ENCODE data around the gene MUC16.
"Not testable (repeated sequence)": the region's sequence is repeated elsewhere in the genome, so short reads cannot be mapped to it uniquely, and the experiment has no call there.

Gene MUC16

GRCh38 chr19:9009935-9010651 is at the start of gene MUC16:
Gene MUC16, minus strand, starts transcription at chr19:9010409.
- DNase-seq (ENCODE audit: low read depth) = no peak

GRCh38 chr19:9058905-9059667 is 48.9 kb upstream of the MUC16 start:
- no peak for DNase-seq (ENCODE audit: low read depth)

- DNase-seq (ENCODE audit: low read depth) = no peak
Measured at GRCh38 chr19:9057505-9058258, 47.5 kb upstream of the MUC16 start.

GRCh38 chr19:9056131-9056530 is 45.9 kb upstream of the MUC16 start:
- DNase-seq (ENCODE audit: low read depth) = not testable (repeated sequence)

- no peak for DNase-seq (ENCODE audit: low read depth)
Measured at GRCh38 chr19:9054765-9055164, 44.6 kb upstream of the MUC16 start.

- no peak for DNase-seq (ENCODE audit: low read depth)
Measured at GRCh38 chr19:9054207-9054606, 44.0 kb upstream of the MUC16 start.

GRCh38 chr19:9053674-9054073 is 43.5 kb upstream of the MUC16 start:
- DNase-seq (ENCODE audit: low read depth) = not testable (repeated sequence)

GRCh38 chr19:9052894-9053293 is 42.7 kb upstream of the MUC16 start:
- no peak for DNase-seq (ENCODE audit: low read depth)

- no peak for DNase-seq (ENCODE audit: low read depth)
Measured at GRCh38 chr19:9046694-9047093, 36.5 kb upstream of the MUC16 start.

- no peak for DNase-seq (ENCODE audit: low read depth)
Measured at GRCh38 chr19:9044449-9044848, 34.2 kb upstream of the MUC16 start.

GRCh38 chr19:9043524-9043923 is 33.3 kb upstream of the MUC16 start:
- no peak for DNase-seq (ENCODE audit: low read depth)

GRCh38 chr19:9041023-9041422 is 30.8 kb upstream of the MUC16 start:
- DNase-seq (ENCODE audit: low read depth) = no peak

GRCh38 chr19:9040131-9040530 is 29.9 kb upstream of the MUC16 start:
- DNase-seq (ENCODE audit: low read depth) = no peak

GRCh38 chr19:9039728-9040127 is 29.5 kb upstream of the MUC16 start:
- DNase-seq (ENCODE audit: low read depth) = no peak

- DNase-seq (ENCODE audit: low read depth) = no peak
Measured at GRCh38 chr19:9037400-9038062, 27.3 kb upstream of the MUC16 start.

- no peak for DNase-seq (ENCODE audit: low read depth)
Measured at GRCh38 chr19:9032136-9032631, 22.0 kb upstream of the MUC16 start.

- DNase-seq (ENCODE audit: low read depth) = no peak
Measured at GRCh38 chr19:9018163-9018875, 8.1 kb upstream of the MUC16 start.

GRCh38 chr19:9014803-9015202 is 4.6 kb upstream of the MUC16 start:
- DNase-seq (ENCODE audit: low read depth) = no peak

- DNase-seq (ENCODE audit: low read depth) = no peak
Measured at GRCh38 chr19:9013988-9014387, 3.8 kb upstream of the MUC16 start.

- no peak for DNase-seq (ENCODE audit: low read depth)
Measured at GRCh38 chr19:9011875-9012274, 1.7 kb upstream of the MUC16 start.

GRCh38 chr19:9010693-9011092 is 484 bp upstream of the MUC16 start:
- no peak for DNase-seq (ENCODE audit: low read depth)
